HG03575 (cell line): Measurements from ENCODE around the gene PCDHGA11.
"Not testable (repeated sequence)": the region's sequence is repeated elsewhere in the genome, so short reads cannot be mapped to it uniquely, and the experiment has no call there.

ENCODE experiments used
- ATAC-seq: cut with Tn5 transposase; IDR thresholded peaks from one replicate; pipeline ENCODE4 v1.9.1; 2021; ENCODE audit not compliant: unreplicated experiment, insufficient number of reproducible peaks, low FRiP score; ENCODE audit errors: extremely low read depth

The PCDHGA11 gene

DNA sequence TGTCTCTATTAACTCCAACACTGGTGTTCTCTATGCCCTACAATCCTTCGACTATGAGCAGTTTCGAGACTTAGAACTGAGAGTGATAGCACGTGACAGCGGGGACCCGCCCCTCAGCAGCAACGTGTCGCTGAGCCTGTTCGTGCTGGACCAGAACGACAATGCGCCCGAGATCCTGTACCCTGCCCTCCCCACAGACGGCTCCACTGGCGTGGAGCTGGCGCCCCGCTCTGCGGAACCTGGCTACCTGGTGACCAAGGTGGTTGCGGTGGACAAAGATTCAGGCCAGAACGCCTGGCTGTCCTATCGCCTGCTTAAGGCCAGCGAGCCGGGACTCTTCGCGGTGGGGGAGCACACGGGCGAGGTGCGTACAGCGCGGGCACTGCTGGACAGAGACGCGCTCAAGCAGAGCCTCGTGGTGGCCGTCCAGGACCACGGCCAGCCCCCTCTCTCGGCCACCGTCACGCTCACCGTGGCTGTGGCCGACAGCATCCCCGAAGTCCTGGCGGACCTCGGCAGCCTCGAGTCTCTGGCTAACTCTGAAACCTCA is 2.0 kb downstream of the PCDHGA11 start:
- ATAC-seq: no peak

DNA sequence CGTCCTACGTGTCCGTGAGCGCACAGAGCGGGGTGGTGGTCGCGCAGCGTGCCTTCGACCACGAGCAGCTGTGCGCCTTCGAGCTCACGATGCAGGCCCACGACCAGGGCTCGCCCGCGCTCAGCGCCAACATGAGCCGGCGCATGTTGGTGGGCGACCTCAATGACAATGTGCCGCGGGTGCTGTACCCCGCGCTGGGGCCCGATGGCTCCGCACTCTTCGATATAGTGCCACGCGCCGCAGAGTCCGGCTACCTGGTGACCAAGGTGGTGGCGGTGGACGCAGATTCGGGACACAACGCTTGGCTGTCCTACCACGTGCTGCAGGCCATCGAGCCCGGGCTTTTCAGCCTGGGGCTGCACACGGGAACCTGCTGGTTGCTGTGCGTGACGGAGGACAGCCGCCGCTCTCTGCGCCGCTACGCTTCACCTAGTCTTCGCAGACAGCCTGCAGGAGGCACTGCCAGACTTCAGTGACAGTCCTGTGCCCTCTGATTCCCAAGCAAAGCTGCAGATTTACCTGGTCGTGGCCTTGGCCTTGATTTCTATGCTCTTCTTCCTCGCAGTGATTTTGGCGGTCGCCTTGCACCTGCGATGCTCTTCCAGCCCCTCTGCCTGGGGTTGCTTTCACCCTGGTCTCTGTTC is 7.1 kb downstream of the PCDHGA11 start:
- no peak for ATAC-seq

DNA sequence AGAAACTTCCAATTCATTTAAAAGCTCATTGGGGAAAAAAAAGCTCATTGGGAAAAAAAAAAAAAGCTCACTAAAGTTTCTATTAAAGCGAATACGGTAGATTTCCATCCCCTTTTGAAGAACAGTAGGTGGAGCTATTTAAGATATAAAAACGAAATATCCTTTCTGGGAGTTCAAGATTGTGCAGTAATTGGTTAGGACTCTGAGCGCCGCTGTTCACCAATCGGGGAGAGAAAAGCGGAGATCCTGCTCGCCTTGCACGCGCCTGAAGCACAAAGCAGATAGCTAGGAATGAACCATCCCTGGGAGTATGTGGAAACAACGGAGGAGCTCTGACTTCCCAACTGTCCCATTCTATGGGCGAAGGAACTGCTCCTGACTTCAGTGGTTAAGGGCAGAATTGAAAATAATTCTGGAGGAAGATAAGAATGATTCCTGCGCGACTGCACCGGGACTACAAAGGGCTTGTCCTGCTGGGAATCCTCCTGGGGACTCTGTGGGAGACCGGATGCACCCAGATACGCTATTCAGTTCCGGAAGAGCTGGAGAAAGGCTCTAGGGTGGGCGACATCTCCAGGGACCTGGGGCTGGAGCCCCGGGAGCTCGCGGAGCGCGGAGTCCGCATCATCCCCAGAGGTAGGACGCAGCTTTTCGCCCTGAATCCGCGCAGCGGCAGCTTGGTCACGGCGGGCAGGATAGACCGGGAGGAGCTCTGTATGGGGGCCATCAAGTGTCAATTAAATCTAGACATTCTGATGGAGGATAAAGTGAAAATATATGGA is 9.7 kb downstream of the PCDHGA11 start, which contains the start of gene PCDHGA12:
PCDHGA12 (plus strand) TSS at position 176 of the 782 bp plus-strand sequence; CDS start at position 429, 253 bp downstream.
- peak; percentile 91 for ATAC-seq

DNA sequence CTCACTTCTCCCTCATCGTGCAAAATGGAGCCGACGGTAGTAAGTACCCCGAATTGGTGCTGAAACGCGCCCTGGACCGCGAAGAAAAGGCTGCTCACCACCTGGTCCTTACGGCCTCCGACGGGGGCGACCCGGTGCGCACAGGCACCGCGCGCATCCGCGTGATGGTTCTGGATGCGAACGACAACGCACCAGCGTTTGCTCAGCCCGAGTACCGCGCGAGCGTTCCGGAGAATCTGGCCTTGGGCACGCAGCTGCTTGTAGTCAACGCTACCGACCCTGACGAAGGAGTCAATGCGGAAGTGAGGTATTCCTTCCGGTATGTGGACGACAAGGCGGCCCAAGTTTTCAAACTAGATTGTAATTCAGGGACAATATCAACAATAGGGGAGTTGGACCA is 10.4 kb downstream of the PCDHGA11 start:
- ATAC-seq: no peak

DNA sequence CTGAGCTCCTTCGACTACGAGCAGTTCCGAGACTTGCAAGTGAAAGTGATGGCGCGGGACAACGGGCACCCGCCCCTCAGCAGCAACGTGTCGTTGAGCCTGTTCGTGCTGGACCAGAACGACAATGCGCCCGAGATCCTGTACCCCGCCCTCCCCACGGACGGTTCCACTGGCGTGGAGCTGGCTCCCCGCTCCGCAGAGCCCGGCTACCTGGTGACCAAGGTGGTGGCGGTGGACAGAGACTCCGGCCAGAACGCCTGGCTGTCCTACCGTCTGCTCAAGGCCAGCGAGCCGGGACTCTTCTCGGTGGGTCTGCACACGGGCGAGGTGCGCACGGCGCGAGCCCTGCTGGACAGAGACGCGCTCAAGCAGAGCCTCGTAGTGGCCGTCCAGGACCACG is 11.5 kb downstream of the PCDHGA11 start:
- not testable (repeated sequence) for ATAC-seq

DNA sequence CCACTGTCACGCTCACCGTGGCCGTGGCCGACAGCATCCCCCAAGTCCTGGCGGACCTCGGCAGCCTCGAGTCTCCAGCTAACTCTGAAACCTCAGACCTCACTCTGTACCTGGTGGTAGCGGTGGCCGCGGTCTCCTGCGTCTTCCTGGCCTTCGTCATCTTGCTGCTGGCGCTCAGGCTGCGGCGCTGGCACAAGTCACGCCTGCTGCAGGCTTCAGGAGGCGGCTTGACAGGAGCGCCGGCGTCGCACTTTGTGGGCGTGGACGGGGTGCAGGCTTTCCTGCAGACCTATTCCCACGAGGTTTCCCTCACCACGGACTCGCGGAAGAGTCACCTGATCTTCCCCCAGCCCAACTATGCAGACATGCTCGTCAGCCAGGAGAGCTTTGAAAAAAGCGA is 11.9 kb downstream of the PCDHGA11 start:
- ATAC-seq: not testable (repeated sequence)

DNA sequence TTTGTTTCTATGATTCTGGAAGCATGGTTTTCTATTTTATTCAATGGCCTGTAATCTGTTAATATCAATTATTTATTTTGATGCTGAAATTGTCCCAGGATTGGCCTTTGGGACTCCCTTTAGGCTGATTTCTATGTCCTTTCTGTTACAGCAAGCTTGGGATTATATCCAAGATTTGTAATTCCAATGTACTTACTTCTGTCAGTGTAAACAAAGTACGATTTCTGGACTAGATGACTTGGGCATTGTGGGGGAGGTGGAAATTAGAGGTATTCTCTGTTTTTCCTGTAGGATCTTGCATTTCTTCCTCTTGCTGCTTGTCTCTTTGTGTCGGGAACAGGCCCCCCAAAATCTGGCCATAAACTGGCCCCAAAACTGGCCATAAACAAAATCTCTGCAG is 13.2 kb downstream of the PCDHGA11 start:
- no peak for ATAC-seq

DNA sequence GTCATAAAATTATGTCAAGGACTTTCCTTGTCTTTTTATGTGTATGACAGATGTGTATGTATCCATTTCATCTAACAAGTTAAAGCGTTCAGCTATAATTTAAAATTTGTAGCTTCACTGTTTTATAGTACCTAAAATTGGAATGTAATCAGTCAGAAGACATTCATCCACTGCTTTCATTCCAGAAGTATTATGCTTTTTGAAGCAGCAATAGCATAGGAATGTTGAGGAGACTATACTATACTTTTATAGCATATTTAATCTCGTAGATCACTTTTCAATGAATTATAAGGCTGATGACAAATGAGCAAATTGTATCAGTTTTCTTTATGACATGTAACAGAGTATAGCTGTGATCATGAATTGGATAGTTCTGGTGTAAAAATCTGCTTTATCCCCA is 16.4 kb downstream of the PCDHGA11 start:
- ATAC-seq: no peak

DNA sequence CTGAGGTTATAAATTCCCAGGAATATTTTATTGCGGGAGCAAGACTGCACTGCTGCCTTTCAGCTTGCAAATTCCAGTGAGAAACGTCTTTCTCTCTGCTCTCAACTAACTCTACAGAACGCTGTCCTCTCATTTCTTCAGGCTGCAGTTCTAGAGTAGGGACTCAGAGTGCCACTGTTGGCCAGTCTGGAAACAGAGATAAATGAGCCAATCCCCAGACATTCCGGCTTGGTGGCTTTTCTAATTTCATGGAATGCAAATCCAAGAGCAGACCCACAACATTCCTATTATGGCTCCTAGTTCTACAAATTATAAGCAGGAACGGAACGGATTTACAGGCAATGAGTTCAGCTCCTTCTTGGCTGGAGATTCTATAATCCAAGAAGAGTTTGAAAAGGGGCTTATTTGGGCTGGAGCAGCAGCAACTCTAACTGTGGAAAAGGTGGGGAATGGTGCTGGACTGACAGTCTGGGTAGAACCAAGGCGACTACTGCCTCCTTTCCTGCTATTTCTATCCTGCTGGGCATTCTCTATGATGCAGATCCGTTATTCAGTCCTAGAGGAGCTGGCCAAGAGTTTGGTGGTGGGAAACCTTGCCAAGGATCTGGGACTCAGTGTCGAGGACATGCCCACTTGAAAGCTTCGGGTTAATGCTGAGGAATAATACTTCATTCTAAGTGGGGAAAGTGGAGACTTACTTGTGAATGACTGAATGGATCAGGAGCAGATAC is 18.7 kb downstream of the PCDHGA11 start:
- no peak for ATAC-seq

DNA sequence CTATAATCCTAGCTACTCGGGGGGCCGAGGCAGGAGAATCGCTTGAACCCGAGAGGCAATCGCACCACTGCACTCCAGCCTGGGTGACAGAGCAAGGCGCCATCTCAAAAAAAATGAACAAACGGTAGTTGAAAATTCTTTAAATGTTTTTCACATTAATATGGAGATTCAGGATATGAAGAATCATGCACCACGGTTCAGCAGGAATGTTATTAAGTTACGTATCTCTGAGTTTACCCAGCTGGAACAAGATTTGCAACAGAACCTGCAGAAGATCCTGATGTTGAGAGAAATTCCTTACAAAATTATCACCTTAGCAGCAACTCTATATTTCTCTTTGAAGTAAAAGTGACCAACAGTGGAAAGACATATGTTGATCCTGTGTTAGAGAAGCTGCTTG is 19.5 kb downstream of the PCDHGA11 start:
- no peak for ATAC-seq

DNA sequence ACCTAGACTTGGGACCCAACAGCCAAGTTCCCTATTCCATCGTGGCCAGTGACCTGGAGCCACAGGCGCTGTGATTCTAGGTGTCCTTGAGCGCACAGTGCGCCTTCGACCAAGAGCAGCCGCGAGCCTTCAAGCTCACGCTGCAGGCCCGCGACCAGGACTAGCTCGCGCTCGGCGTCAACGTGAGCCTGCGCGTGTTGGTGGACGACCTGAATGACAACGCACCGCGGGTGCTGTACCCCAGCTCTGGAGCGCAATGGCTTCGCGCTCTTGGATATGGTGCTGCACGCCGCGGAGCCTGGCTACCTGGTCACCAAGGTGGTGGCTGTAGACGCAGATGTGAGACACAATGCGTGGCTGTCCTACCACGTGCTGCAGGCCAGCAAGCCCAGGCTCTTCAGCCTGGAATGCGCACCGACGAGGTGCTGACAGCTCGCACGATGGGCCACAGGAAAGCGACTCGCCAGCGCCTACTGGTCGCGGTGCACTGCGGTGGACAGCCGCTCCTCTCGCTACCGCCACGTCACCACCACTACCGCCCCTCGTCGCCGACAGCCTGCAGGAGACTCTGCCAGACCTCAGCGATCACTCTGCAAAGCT is 20.8 kb downstream of the PCDHGA11 start:
- ATAC-seq: no peak

DNA sequence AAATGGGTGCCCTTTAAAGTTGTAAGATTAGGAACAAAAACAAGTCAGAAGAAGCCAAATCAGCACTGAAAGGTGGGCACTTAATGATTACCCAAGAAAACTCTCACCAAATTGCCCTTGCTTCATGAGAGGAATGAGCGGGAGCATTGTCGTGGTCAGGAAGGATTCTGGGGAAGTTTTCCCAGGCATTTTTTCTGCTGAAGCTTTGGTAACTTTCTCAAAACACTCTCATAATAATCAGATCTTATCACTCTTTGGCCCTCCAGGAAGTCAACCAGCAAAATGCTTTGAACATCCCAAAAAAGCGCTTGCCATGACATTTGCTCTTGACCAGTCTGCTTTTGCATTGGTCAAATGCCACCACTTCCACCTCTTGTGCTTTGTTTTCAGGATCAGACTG is 44.5 kb downstream of the PCDHGA11 start:
- no peak for ATAC-seq
